Sigmoid colon (tissue), 7 donors: ENCODE data around the gene LRP11. TPM values are rescaled to one million over a fixed set of nuclear protein-coding genes. Genes with fewer than 3 reads are reported as not detected.
"Not testable (repeated sequence)": the region's sequence is repeated elsewhere in the genome, so short reads cannot be mapped to it uniquely, and the experiment has no call there.

ENCODE experiments used
- DNase-seq: peaks from one replicate; pipeline ENCODE4 v3.0.0-alpha.2; 2019
- H3K27ac ChIP-seq, 4 donors: fragments of 200-600 bp; sonication (generic); one replicate each; pipeline ENCODE4 v1.5.1; 2016 to 2019; ENCODE audit warnings: mild to moderate bottlenecking in 1 of 4
- H3K27me3 ChIP-seq, 3 donors: fragments of 200-600 bp; sonication (generic); one replicate each; pipeline ENCODE4 v1.5.1; 2019; ENCODE audit warnings: mild to moderate bottlenecking in 1 of 3
- H3K36me3 ChIP-seq, 4 donors: fragments of 200-600 bp; sonication (generic); one replicate each; pipeline ENCODE4 v1.5.1; 2016 to 2019
- H3K4me1 ChIP-seq, 4 donors: fragments of 200-600 bp; sonication (generic); one replicate each; pipeline ENCODE4 v1.5.1; 2017 to 2019
- H3K4me3 ChIP-seq, 4 donors: fragments of 200-600 bp; sonication (generic); one replicate each; pipeline ENCODE4 v1.5.1; 2017 to 2019; ENCODE audit warnings: mild to moderate bottlenecking in 2 of 4, moderate library complexity in 1 of 4
- H3K9me3 ChIP-seq, 4 donors: fragments of 200-600 bp in 3 of 4; sonication (generic) in 3 of 4; one replicate each; pipeline versions ENCODE4 v1.5.1 to v1.6.1; 2013 to 2019
- EP300 ChIP-seq, 4 donors: sonication (generic); formaldehyde crosslinking; IDR thresholded peaks; one replicate each; pipeline ENCODE4 v1.6.1; 2017; ENCODE audit warnings: antibody characterized with exemption in 4 of 4
- POLR2A ChIP-seq, 2 donors: fragments of 450-650 bp; IDR thresholded peaks; one replicate each; pipeline ENCODE4 v1.6.1; 2016; ENCODE audit warnings: antibody characterized with exemption in 2 of 2, mild to moderate bottlenecking in 2 of 2, moderate library complexity in 2 of 2
- POLR2AphosphoS5 ChIP-seq, 4 donors: sonication (generic); formaldehyde crosslinking; IDR thresholded peaks; one replicate each; pipeline ENCODE4 v1.6.1; 2017; ENCODE audit warnings: antibody characterized with exemption in 4 of 4
- WGBS, 2 donors: extraction: QIAGEN DNeasy Blood & Tissue Kit; methylation state at CpG; one replicate each; pipeline ENCODE4 v1.1.7; 2013; 5-methylcytosine and 5-hydroxymethylcytosine counted together
- intact Hi-C: fragments of 100-400 bp; cut with DNase I; formaldehyde crosslinking; loops from one replicate; pipeline ENCODE4 v1.15.1; 2023
- polyA plus RNA-seq, 3 donors: library from polyadenylated mRNA; stranded (reverse); fragments of 200-250 nt; gene quantifications; one replicate each; pipeline ENCODE4 v1.2.3, GENCODE V29; 2013
- total RNA-seq, 4 donors: library from RNA; depleted of rRNA; stranded (reverse); fragments of >200 nt; gene quantifications; one replicate each; pipeline ENCODE4 v1.1.0, GENCODE V29; 2016
- TF ChIP-seq, protein P1 (sequence below), 4 experiments: fragments of 450-650 bp in 3 of 4; fragments of 200-600 bp in 1 of 4; IDR thresholded peaks; one replicate each; pipeline ENCODE4 v1.5.1; 2016 to 2019; ENCODE audit warnings: antibody characterized with exemption in 4 of 4, mild to moderate bottlenecking in 3 of 4, moderate library complexity in 2 of 4
- donor health status: healthy with polysubstance abuse.
- donor health status: Bipolar disorder and iron deficiency.
- donor health status: healthy.

LRP11 gene
- total and polyA plus RNA-seq, 7 donors: 2.4 to 71.7 (median 17.2) TPM

DNA sequence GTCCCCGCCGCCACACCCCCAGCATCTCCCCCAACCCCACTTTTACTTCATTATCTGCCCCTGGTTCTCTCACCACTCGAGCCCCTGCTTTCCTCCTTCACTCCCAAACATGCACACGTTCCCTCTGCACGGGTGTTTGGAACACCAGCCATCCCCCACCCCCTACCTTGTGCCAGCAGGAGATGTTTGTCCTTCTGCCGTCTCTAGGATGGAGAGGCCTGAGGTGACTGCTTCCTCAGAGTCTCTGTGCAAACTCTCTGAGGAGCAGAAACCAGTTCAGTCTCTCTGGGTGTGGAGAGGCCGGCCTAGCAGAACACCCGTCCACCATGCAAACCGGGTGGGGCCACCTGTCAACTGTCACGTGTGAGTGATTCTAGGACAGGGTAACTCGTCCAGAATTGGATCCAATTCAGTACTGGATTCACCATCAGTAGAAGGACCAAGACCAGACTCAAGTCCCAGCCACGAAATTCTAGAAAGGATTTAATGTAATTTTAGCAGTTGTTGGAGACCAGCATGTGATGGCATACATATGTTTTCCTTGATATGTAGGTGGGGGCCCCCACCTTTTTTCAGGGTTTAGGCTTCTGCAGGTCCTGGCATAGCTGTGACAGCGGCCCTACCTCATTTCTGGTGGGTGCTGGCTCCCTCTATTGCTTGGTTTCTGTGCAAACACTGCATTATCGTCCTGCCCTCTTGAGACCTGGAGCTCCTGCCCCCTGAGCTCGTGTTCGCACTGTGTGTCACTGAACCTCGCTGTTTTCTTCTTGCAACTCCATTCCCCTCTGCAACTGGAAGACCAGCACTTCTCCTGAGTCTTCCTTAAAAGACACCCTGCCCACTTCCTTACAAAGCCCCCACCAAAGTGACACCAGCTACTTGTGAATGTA, 33.9 kb upstream of the LRP11 start, which contains the start of gene RAET1E:
Gene RAET1E (minus strand): TSS at position 259 of the 890 bp plus-strand sequence. CDS start 7,212 bp downstream, outside the sequence.
- 66 to 81% methylated on average over 17 of the region's 17 CpGs for WGBS, 2 donors
- peak within 1 kb of the TSS; percentile 6 to 34 (median 32) for H3K4me3 ChIP-seq

GRCh38 chr6:149897015-149897697, 33.0 kb upstream of the LRP11 start:
- Histone ChIP-seq H3K9me3 (no peaks in the 10 kb centered on the region), H3K27ac (peak overlapping the region; percentile 68 to 75 (median 71)), H3K4me3 (peak overlapping the region; percentile 6 to 34 (median 32)), H3K36me3 (no peaks in the 10 kb centered on the region), H3K27me3 (no peaks in the 10 kb centered on the region), H3K4me1 (peaks cover 0 to 32% (median 32%) of the 10 kb centered on the region in 4 donors)
- TF ChIP-seq POLR2A (IDR thresholded peaks at IDR 0.05) (no peak), POLR2AphosphoS5 (IDR thresholded peaks at IDR 0.05) (peak in 3 of 4 donors; percentile 31 to 36 (median 32))
- TF ChIP-seq, protein P1, sequence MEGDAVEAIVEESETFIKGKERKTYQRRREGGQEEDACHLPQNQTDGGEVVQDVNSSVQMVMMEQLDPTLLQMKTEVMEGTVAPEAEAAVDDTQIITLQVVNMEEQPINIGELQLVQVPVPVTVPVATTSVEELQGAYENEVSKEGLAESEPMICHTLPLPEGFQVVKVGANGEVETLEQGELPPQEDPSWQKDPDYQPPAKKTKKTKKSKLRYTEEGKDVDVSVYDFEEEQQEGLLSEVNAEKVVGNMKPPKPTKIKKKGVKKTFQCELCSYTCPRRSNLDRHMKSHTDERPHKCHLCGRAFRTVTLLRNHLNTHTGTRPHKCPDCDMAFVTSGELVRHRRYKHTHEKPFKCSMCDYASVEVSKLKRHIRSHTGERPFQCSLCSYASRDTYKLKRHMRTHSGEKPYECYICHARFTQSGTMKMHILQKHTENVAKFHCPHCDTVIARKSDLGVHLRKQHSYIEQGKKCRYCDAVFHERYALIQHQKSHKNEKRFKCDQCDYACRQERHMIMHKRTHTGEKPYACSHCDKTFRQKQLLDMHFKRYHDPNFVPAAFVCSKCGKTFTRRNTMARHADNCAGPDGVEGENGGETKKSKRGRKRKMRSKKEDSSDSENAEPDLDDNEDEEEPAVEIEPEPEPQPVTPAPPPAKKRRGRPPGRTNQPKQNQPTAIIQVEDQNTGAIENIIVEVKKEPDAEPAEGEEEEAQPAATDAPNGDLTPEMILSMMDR (IDR thresholded peaks at IDR 0.05): no peak
- 26 to 57% methylated on average over 13 of the region's 13 CpGs for WGBS, 2 donors
- intact Hi-C loops: loop anchor here (1.0 kb wide), 1 partner anchor 32 kb away; no protein-coding TSS in a partner anchor
- DNase-seq: peak; percentile 96

More for the DNA sequence above, 33.9 kb upstream of the LRP11 start, which contains the start of gene RAET1E:
- Histone ChIP-seq H3K4me1 (peaks cover 0 to 32% (median 32%) of the 10 kb centered on the region in 4 donors), H3K27me3 (no peaks in the 10 kb centered on the region), H3K27ac (peak within 1 kb of the TSS; percentile 68 to 75 (median 71)), H3K36me3 (no peaks in the 10 kb centered on the region), H3K9me3 (no peaks in the 10 kb centered on the region)
- no peak for DNase-seq
- TF ChIP-seq EP300 (IDR thresholded peaks at IDR 0.05) (no peak), POLR2A (IDR thresholded peaks at IDR 0.05) (no peak), POLR2AphosphoS5 (IDR thresholded peaks at IDR 0.05) (no peak)
- TF ChIP-seq, protein P1 (IDR thresholded peaks at IDR 0.05): no peak
- intact Hi-C loops: loop anchor here (1.0 kb wide), 1 partner anchor 33 kb away; no protein-coding TSS in a partner anchor

GRCh38 chr6:149896491-149896890, 32.3 kb upstream of the LRP11 start:
- intact Hi-C loops: no loop called here
- Histone ChIP-seq H3K4me1 (peaks cover 0 to 32% (median 32%) of the 10 kb centered on the region in 4 donors), H3K9me3 (no peaks in the 10 kb centered on the region), H3K27ac (peak overlapping the region; percentile 68 to 75 (median 71)), H3K4me3 (no peak overlapping the region), H3K36me3 (no peaks in the 10 kb centered on the region), H3K27me3 (no peaks in the 10 kb centered on the region)
- no peak for TF ChIP-seq EP300 (IDR thresholded peaks at IDR 0.05)
- no peak for DNase-seq
- WGBS, 2 donors: 87 to 89% methylated on average over 3 of the region's 3 CpGs

DNA sequence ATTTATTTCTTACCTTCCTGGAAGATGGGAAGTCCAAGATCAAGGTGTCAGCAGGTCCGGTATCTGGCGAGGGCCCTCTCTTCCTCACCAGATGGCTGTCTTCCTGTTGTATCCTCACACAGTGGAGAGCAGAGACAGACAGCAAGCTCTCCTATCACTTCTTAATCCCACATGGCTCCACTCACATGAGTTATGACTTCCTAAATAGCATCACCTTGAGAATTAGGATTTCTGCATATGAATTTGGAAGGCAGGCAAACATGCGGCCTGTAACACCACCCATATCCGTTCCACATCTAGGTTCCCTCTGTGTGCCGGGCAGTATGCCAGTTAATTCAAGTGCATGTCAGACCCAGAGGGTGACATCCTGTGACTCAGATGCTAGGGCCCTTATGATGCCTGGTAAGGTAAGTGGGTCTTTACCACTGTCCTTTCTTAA, 31.7 kb upstream of the LRP11 start:
- intact Hi-C loops: loop anchor here (2.0 kb wide), 1 partner anchor 53 kb away; no protein-coding TSS in a partner anchor
- H3K4me1 ChIP-seq: peaks cover 0 to 32% (median 32%) of the 10 kb centered on the region in 4 donors
- no peaks in the 10 kb centered on the region for H3K27me3 ChIP-seq
- 51 to 58% methylated on average over 5 of the region's 5 CpGs for WGBS, 2 donors
- H3K36me3 ChIP-seq: no peaks in the 10 kb centered on the region
- TF ChIP-seq POLR2A (IDR thresholded peaks at IDR 0.05) (no peak), POLR2AphosphoS5 (IDR thresholded peaks at IDR 0.05) (no peak), EP300 (IDR thresholded peaks at IDR 0.05) (no peak)
- no peak overlapping the region for H3K4me3 ChIP-seq
- H3K27ac ChIP-seq: peak overlapping the region; percentile 68 to 75 (median 71)
- DNase-seq: no peak
- no peaks in the 10 kb centered on the region for H3K9me3 ChIP-seq

GRCh38 chr6:149895048-149895590, 31.0 kb upstream of the LRP11 start:
- DNase-seq: peak; percentile 87
- Histone ChIP-seq H3K36me3 (no peaks in the 10 kb centered on the region), H3K4me3 (no peak overlapping the region), H3K27me3 (no peaks in the 10 kb centered on the region), H3K4me1 (peaks cover 0 to 32% (median 32%) of the 10 kb centered on the region in 4 donors), H3K27ac (peak overlapping the region; percentile 68 to 75 (median 71)), H3K9me3 (no peaks in the 10 kb centered on the region)
- intact Hi-C loops: loop anchor here (2.0 kb wide), 1 partner anchor 52 kb away; no protein-coding TSS in a partner anchor
- WGBS, 2 donors: 7 to 45% methylated on average over 7 of the region's 7 CpGs
- TF ChIP-seq POLR2AphosphoS5 (IDR thresholded peaks at IDR 0.05): peak in 2 of 4 donors; percentile 16 to 31
- TF ChIP-seq POLR2A (IDR thresholded peaks at IDR 0.05): no peak
- no peak for TF ChIP-seq EP300 (IDR thresholded peaks at IDR 0.05)

DNA sequence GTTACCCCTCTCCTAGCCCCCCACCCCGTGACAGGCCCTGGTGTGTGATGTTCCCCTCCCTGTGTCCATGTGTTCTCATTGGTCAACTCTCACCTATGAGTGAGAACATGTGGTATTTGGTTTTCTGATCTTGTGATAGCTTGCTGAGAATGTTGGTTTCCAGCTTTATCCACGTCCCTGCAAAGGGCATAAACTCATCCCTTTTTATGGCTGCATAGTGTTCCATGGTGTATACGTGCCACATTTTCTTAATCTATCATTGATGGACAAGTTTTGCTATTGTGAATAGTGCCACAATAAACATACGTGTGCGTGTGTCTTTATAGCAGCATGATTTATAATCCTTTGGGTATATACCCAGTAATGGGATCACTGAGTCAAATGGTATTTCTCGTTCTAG, 27.7 kb upstream of the LRP11 start:
- intact Hi-C loops, H3K27ac ChIP-seq, H3K9me3 ChIP-seq, DNase-seq, H3K4me3 ChIP-seq, H3K27me3 ChIP-seq, H3K36me3 ChIP-seq: not testable (repeated sequence)
- H3K4me1 ChIP-seq: peaks cover 0 to 23% (median 22%) of the 10 kb centered on the region in 4 donors
- 76 to 93% methylated on average over 6 of the region's 6 CpGs for WGBS, 2 donors
